Activated CD8-positive, alpha-beta T cell treated with anti-CD3 and anti-CD28 coated beads for 36 hours (primary cell): ENCODE measurements around the gene NPRL2. TPM values are rescaled to one million over a fixed set of nuclear protein-coding genes. Genes with fewer than 3 reads are reported as not detected.

Experiments
- ATAC-seq: fragments of 200-7000 bp; cut with Tn5 transposase; one replicate; pipeline ENCODE4 v1.10.0; 2021; ENCODE audit warnings: mild to moderate bottlenecking, moderate library complexity
- CTCF ChIA-PET: fragments of 350-600 bp; sonication (Branson Sonifier 250); formaldehyde crosslinking; loops from one replicate; lab custom pipeline; 2021; ENCODE audit warnings: antibody characterized with exemption; lab: Charles Lee
- POLR2A ChIA-PET: fragments of 350-600 bp; sonication (Branson Sonifier 250); formaldehyde crosslinking; loops from one replicate; lab custom pipeline; 2021; ENCODE audit warnings: antibody characterized with exemption; lab: Charles Lee
- DNase-seq: peaks from one replicate; pipeline ENCODE4 v3.0.0-alpha.2; 2020
- H3K27ac Mint-ChIP-seq: one replicate; pipeline ENCODE4 v1.8.0; 2021; ENCODE audit warnings: mild to moderate bottlenecking, mixed read lengths
- H3K27me3 Mint-ChIP-seq: one replicate; pipeline ENCODE4 v1.8.0; 2021; ENCODE audit warnings: mixed read lengths
- H3K36me3 Mint-ChIP-seq: one replicate; pipeline ENCODE4 v1.8.0; 2021; ENCODE audit warnings: low read depth, mixed read lengths
- H3K4me1 Mint-ChIP-seq: one replicate; pipeline ENCODE4 v1.8.0; 2021; ENCODE audit warnings: low read depth, mixed read lengths
- H3K4me3 Mint-ChIP-seq: one replicate; pipeline ENCODE4 v1.8.0; 2021; ENCODE audit warnings: mild to moderate bottlenecking, moderate library complexity, mixed read lengths
- H3K9me3 Mint-ChIP-seq: one replicate; pipeline ENCODE4 v1.8.0; 2021; ENCODE audit warnings: mixed read lengths
- intact Hi-C: fragments of 100-400 bp; cut with micrococcal nuclease; formaldehyde crosslinking; loops from one replicate; pipeline ENCODE4 v1.10.0; 2022
- total RNA-seq, 2 experiments: library from RNA; stranded (reverse); gene quantifications; one replicate each; pipeline ENCODE4 v1.2.3, GENCODE V29; 2021
- TF ChIP-seq, protein P1 (sequence below): fragments of 200-600 bp; IDR thresholded peaks from one replicate; pipeline ENCODE4 v1.8.0; 2022; ENCODE audit warnings: antibody characterized with exemption, mild to moderate bottlenecking

The NPRL2 gene
- total RNA-seq, 2 experiments from 2014 or later = 41.3 to 44.7 TPM

DNA sequence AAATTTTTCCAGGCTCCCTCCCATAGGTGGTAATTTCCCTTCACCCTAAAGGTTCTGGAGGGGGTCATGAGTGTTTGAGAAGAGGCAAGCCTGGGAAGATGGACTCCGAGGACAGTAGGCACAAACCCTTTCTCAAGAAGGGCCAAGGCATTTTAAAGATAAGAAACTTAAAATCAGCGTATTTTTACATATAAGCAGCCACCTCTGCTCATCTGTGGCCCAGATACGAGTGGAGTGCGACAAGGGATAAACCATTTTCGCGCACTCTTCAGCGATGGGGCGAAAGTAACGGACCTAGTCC, 10.5 kb downstream of the NPRL2 start:
- Mint-ChIP-seq H3K36me3 (peaks cover 43% of the 10 kb centered on the region), H3K4me3 (peak overlapping the region; percentile 88), H3K9me3 (no peaks in the 10 kb centered on the region), H3K27me3 (no peaks in the 10 kb centered on the region), H3K27ac (peak overlapping the region; percentile 91), H3K4me1 (peaks cover 28% of the 10 kb centered on the region)
- ChIA-PET CTCF (interaction anchor here (0.9 to 1.5 kb wide), 5 partner anchors 9 to 273 kb away, joined by 3 to 7 read pairs (median 3); partner anchors contain the start of genes CYB561D2, HYAL3, NAA80 and NPRL2), POLR2A (interaction anchor here (0.8 to 12.3 kb wide), 11 partner anchors 7 to 270 kb away, joined by 3 to 137 read pairs (median 8); partner anchors contain the start of genes C3orf18, CISH, CYB561D2 and HEMK1)
- ATAC-seq (no peak), DNase-seq (no peak)
- TF ChIP-seq, protein P1, sequence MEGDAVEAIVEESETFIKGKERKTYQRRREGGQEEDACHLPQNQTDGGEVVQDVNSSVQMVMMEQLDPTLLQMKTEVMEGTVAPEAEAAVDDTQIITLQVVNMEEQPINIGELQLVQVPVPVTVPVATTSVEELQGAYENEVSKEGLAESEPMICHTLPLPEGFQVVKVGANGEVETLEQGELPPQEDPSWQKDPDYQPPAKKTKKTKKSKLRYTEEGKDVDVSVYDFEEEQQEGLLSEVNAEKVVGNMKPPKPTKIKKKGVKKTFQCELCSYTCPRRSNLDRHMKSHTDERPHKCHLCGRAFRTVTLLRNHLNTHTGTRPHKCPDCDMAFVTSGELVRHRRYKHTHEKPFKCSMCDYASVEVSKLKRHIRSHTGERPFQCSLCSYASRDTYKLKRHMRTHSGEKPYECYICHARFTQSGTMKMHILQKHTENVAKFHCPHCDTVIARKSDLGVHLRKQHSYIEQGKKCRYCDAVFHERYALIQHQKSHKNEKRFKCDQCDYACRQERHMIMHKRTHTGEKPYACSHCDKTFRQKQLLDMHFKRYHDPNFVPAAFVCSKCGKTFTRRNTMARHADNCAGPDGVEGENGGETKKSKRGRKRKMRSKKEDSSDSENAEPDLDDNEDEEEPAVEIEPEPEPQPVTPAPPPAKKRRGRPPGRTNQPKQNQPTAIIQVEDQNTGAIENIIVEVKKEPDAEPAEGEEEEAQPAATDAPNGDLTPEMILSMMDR = no peak
- intact Hi-C loops = no loop called here

DNA sequence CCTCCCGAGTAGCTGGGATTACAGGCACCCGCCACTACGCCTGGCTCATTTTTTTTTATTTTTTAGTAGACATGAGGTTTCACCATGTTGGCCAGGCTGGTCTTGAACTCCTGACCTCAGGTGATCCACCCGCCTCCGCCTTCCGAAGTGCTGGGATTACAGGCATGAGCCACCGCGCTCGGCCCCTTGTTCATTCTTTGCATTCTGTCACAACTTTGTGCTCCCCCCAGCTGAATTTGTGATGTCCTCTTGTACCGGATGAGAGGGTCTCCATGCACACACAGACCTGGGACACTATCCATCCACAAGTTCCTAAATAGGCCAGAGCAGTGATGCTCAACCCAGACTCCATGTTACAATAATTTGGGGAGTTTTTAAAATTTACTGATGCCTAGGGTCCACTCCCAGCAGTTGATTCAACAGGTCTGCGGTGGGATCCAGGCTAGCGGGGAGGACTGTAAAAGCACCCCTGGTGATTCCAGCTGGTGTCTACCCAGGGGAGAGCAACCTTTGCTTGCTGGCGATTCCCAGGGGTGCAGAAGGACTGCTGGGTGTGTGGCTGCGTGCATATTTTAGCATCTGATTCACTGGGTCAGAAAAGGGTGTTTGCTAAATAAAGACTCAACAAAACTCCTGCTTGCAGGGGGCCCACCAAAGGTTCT, 11.0 kb downstream of the NPRL2 start:
- H3K4me1 Mint-ChIP-seq = peaks cover 31% of the 10 kb centered on the region

DNA sequence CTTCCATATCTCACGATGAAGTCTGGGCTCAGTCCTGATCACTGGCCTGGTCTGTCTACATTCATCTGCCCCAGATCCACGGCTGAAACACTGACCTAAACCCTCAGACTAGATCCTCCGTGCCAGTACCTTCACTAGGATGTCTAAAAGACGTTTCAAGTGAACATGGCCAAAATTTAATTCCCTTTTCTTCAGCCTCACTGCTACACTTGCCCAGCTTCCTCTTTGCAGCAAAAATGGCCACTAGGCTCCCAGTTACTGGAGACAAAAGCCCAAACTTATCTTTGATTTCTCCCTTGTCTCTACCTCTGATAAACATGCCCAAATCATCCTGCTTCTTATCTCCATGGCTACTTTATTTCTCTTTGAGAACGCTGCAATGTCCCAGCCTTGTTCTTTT, 11.6 kb downstream of the NPRL2 start:
- peaks cover 52% of the 10 kb centered on the region for H3K36me3 Mint-ChIP-seq
- peak overlapping the region; percentile 88 for H3K4me3 Mint-ChIP-seq
- CTCF ChIA-PET = interaction anchor here (0.7 to 3.4 kb wide), 7 partner anchors 8 to 233 kb away, joined by 3 to 18 read pairs (median 6); partner anchors contain the start of genes CYB561D2, NPRL2, TMEM115 and ZMYND10
- H3K9me3 Mint-ChIP-seq = no peaks in the 10 kb centered on the region
- TF ChIP-seq, protein P1 = no peak
- POLR2A ChIA-PET = interaction anchor here (1.0 to 12.3 kb wide), 12 partner anchors 8 to 271 kb away, joined by 3 to 137 read pairs (median 16); partner anchors contain the start of genes C3orf18, CISH, CYB561D2 and HEMK1
- H3K27me3 Mint-ChIP-seq = no peaks in the 10 kb centered on the region
- intact Hi-C loops = no loop called here
- peaks cover 37% of the 10 kb centered on the region for H3K4me1 Mint-ChIP-seq
- peak overlapping the region; percentile 91 for H3K27ac Mint-ChIP-seq
- no peak for DNase-seq
- no peak for ATAC-seq

More for the DNA sequence above, 11.0 kb downstream of the NPRL2 start:
- intact Hi-C loops = no loop called here
- ATAC-seq (no peak), DNase-seq (no peak)
- Mint-ChIP-seq H3K4me3 (peak overlapping the region; percentile 88), H3K9me3 (no peaks in the 10 kb centered on the region), H3K36me3 (peaks cover 45% of the 10 kb centered on the region), H3K27me3 (no peaks in the 10 kb centered on the region), H3K27ac (peak overlapping the region; percentile 91)
- ChIA-PET CTCF (interaction anchor here (1.2 to 3.4 kb wide), 2 partner anchors 13 to 274 kb away, joined by 3 to 15 read pairs; partner anchors contain the start of genes CYB561D2 and NPRL2), POLR2A (interaction anchor here (1.3 to 12.3 kb wide), 8 partner anchors 8 to 271 kb away, joined by 3 to 137 read pairs (median 36); partner anchors contain the start of genes C3orf18, CISH, CYB561D2 and HEMK1)
- TF ChIP-seq, protein P1 = no peak

DNA sequence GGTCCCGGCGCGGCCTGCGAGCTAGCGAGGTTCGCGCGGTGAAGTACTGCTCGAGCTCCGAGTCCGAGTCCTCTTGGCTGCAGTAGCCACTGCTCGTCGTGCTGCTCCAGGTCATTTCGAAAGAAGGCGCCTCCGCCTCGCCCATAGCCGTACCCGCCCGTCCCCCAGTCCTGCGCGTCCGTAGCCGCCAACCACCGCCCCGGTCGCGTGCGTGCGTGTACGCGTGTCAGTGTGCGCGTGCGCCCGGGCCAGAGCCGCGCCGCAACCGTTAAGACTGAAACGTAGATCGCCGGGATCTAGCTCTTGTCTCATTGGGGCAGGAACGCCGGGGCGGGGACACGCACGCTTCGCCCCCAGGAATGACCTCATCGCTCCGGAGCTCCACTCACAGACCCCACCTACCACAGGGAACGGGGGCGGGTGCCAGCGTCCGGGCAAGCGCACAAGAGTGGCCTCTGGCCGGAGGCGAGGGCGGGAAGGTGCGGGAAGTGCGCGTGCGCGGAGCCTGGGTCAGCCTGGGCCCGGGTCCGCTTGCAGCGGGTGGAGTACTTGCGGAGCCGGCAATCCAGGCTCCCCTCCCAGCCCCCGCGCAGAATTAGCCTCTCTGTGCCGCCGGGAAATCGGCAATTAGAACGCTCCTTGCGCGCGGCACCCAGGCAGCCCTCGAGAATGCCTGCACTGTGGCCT, 13.3 kb downstream of the NPRL2 start:
- H3K36me3 Mint-ChIP-seq = peaks cover 65% of the 10 kb centered on the region
- peak overlapping the region; percentile 91 for H3K27ac Mint-ChIP-seq
- TF ChIP-seq, protein P1 = no peak
- no peaks in the 10 kb centered on the region for H3K9me3 Mint-ChIP-seq
- intact Hi-C loops = no loop called here
- H3K27me3 Mint-ChIP-seq = no peaks in the 10 kb centered on the region
- peak; percentile 100 for DNase-seq
- CTCF ChIA-PET = interaction anchor here (0.6 to 6.1 kb wide), 15 partner anchors 9 to 274 kb away, joined by 3 to 40 read pairs (median 6); partner anchors contain the start of genes CISH, CYB561D2, HYAL2 and HYAL3
- POLR2A ChIA-PET = interaction anchor here (0.6 to 12.3 kb wide), 23 partner anchors 8 to 1054 kb away, joined by 3 to 137 read pairs (median 5); partner anchors contain the start of genes C3orf18, CISH, CYB561D2 and HEMK1
- H3K4me1 Mint-ChIP-seq = peaks cover 44% of the 10 kb centered on the region
- ATAC-seq = peak; percentile 79
- H3K4me3 Mint-ChIP-seq = peak overlapping the region; percentile 88
